Measurements from ENCODE around the gene CPM.
"Not testable (repeated sequence)": the region's sequence is repeated elsewhere in the genome, so short reads cannot be mapped to it uniquely, and the experiment has no call there.

CPM gene

DNA sequence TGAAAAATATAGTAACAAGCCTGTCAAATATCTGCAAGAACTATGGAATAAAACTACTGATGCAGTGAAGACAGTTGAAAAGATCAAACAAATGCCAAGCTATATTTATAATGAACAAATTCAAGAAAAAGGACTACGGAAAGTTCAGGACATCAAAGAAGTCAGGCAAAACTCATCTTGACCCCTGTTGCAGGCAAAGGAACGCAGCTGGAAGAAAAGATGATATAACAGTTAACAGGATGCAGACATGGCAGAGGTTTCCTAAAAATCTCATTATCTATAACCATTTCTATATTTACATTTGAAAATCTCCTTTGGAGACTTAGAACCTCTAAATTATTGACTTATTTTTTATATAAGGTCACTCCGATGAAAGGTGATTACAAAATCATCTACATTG lies 90.8 kb downstream of the CPM start:
- DNase-seq (ENCODE audit: low read depth): no peak
- TF ChIP-seq, protein P1, sequence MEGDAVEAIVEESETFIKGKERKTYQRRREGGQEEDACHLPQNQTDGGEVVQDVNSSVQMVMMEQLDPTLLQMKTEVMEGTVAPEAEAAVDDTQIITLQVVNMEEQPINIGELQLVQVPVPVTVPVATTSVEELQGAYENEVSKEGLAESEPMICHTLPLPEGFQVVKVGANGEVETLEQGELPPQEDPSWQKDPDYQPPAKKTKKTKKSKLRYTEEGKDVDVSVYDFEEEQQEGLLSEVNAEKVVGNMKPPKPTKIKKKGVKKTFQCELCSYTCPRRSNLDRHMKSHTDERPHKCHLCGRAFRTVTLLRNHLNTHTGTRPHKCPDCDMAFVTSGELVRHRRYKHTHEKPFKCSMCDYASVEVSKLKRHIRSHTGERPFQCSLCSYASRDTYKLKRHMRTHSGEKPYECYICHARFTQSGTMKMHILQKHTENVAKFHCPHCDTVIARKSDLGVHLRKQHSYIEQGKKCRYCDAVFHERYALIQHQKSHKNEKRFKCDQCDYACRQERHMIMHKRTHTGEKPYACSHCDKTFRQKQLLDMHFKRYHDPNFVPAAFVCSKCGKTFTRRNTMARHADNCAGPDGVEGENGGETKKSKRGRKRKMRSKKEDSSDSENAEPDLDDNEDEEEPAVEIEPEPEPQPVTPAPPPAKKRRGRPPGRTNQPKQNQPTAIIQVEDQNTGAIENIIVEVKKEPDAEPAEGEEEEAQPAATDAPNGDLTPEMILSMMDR (IDR thresholded peaks at IDR 0.05; ENCODE audit: low read length, missing control alignments): no peak
- no peak overlapping the region for H3K4me3 ChIP-seq (replicated peaks; ENCODE audit: low read depth, low read length)

DNA sequence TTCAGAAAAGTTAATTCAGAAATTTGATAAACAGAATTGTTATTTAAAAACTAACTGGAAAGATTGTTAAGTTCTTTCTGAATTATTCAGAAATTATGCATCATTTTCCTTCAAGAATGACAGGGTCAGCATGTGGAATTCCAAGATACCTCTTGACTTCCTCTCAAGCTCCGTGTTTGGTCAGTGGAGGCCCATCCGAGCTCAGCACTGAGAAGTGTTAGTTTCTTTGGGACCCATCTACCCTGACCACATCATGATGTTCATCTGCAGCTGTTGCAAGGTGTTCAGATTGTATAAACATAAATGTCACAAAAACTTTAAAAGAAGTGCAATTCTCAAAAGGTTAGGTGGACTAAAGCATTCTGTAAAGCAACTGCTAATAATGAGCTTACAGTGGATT lies 91.3 kb downstream of the CPM start:
- TF ChIP-seq, protein P1 (IDR thresholded peaks at IDR 0.05; ENCODE audit: low read length, missing control alignments): no peak
- no peak overlapping the region for H3K4me3 ChIP-seq (replicated peaks; ENCODE audit: low read depth, low read length)
- DNase-seq (ENCODE audit: low read depth): no peak

- not testable (repeated sequence) for DNase-seq (ENCODE audit: low read depth); H3K4me3 ChIP-seq (replicated peaks; ENCODE audit: low read depth, low read length)
These were observed 91.8 kb downstream of the CPM start for GRCh38 chr12:68841175-68841574.

- H3K4me3 ChIP-seq (replicated peaks; ENCODE audit: low read depth, low read length): no peak overlapping the region
- TF ChIP-seq, protein P1 (IDR thresholded peaks at IDR 0.05; ENCODE audit: low read length, missing control alignments): no peak
- peak; percentile 36 for DNase-seq (ENCODE audit: low read depth)
These were observed 93.5 kb downstream of the CPM start for GRCh38 chr12:68839183-68840147.

DNA sequence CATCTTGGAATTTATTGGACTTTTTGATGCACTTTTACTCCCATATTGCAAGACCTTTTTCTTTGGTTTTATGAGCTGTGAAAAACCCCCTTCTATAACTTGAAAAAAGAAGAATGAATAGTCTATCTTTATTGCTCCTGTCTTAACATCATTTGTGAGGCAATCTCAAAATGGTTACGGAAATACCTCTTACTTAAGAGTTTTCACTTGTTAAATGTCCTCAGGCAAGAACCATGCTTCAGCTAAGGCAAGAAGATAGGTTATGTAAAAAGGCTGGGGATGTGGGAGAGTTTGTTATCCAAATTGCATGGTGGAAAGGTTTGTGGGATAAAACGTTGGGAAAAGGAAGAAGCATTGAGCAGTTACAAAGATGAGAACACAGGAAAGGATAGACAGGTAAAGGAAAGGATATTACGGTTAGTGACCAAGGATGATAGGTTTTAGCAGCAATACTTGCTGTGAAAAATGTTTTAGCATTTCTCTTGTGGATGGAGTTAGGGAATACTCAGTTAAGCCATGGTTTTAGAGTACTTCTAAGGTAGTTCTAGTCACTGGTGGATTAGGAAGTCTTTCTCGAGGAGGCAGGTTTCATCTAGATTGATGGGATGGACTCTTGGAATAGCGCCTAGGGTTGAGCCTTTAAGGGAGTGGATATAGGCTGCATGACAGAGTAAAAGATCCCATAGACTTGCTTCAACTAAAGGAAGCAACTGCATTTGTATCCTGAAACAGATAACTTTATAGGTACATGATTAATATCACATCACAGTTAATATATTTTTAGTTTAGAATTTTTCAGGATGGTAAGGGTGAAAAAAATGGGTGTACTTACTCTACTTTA lies 94.7 kb downstream of the CPM start:
- no peak overlapping the region for H3K4me3 ChIP-seq (replicated peaks; ENCODE audit: low read depth, low read length)
- TF ChIP-seq, protein P1 (IDR thresholded peaks at IDR 0.05; ENCODE audit: low read length, missing control alignments): no peak
- no peak for DNase-seq (ENCODE audit: low read depth)

GRCh38 chr12:68837215-68837614 lies 95.8 kb downstream of the CPM start:
- no peak overlapping the region for H3K4me3 ChIP-seq (replicated peaks; ENCODE audit: low read depth, low read length)
- TF ChIP-seq, protein P1 (IDR thresholded peaks at IDR 0.05; ENCODE audit: low read length, missing control alignments): no peak
- DNase-seq (ENCODE audit: low read depth): no peak

GRCh38 chr12:68835333-68835908 lies 97.5 kb downstream of the CPM start:
- no peak for DNase-seq (ENCODE audit: low read depth)
- TF ChIP-seq, protein P1 (IDR thresholded peaks at IDR 0.05; ENCODE audit: low read length, missing control alignments): no peak
- no peak overlapping the region for H3K4me3 ChIP-seq (replicated peaks; ENCODE audit: low read depth, low read length)

All from fibroblast of pulmonary artery (primary cell).